Ovary (tissue), 3 donors: ENCODE measurements around the gene MAP3K7.
"Not testable (repeated sequence)": the region's sequence is repeated elsewhere in the genome, so short reads cannot be mapped to it uniquely, and the experiment has no call there.

ENCODE experiments used
- CTCF ChIP-seq, 3 donors: fragments of 450-650 bp in 2 of 3; fragments of 200-600 bp in 1 of 3; IDR thresholded peaks; one replicate each; pipeline versions ENCODE4 v1.5.1 to v1.8.0; 2016 to 2022; ENCODE audit warnings: antibody characterized with exemption in 3 of 3, mild to moderate bottlenecking in 1 of 3
- EP300 ChIP-seq: sonication (generic); formaldehyde crosslinking; IDR thresholded peaks from one replicate; pipeline ENCODE4 v1.6.1; 2017; ENCODE audit warnings: antibody characterized with exemption
- POLR2A ChIP-seq: fragments of 450-650 bp; IDR thresholded peaks from one replicate; pipeline ENCODE4 v1.6.1; 2017; ENCODE audit warnings: antibody characterized with exemption, mild to moderate bottlenecking, moderate library complexity
- donor health status: DM: no; HTN: no; CAD: no.

GRCh38 chr6:90562341-90562740 lies 24.5 kb downstream of the MAP3K7 start:
- TF ChIP-seq CTCF (IDR thresholded peaks at IDR 0.05); POLR2A; EP300: not testable (repeated sequence)
